GM12873 (cell line): ENCODE measurements around the gene CPLX4.

Experiments used
- CTCF ChIP-seq: IDR thresholded peaks from 2 replicates; pipeline ENCODE4 v1.5.1; 2012; ENCODE audit warnings: low read depth, mild to moderate bottlenecking, moderate library complexity, low read length, control low read depth; ENCODE audit not compliant: insufficient read depth; ENCODE audit errors: missing control alignments

Gene CPLX4, protein sequence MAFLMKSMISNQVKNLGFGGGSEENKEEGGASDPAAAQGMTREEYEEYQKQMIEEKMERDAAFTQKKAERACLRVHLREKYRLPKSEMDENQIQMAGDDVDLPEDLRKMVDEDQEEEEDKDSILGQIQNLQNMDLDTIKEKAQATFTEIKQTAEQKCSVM

GRCh38 chr18:59318460-59319050 is at the start of gene CPLX4:
Gene CPLX4 (minus strand): TSS chr18:59318649. CDS start chr18:59318462, 187 bp downstream.
- no peak for TF ChIP-seq CTCF

- no peak for TF ChIP-seq CTCF
Measured at GRCh38 chr18:59360381-59360780, 41.9 kb upstream of the CPLX4 start.

DNA sequence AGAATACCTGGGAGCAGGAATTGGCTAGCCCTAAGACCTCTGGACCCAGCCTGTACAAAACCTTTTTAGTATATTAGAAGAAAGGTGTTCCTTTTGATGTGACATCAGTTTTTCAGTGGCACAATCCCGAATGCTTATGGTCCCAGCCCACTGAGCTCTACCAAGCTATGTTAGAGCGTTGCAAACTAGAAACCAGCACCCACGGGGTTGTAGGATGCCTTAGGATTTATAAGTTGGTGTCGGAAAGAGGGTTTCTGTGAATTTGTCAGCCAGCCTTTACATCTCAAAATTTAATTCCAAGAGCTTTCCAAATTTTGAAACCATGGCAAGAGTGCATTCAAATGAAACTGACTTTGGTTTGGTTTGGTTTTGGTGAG is 41.1 kb upstream of the CPLX4 start:
- no peak for TF ChIP-seq CTCF

DNA sequence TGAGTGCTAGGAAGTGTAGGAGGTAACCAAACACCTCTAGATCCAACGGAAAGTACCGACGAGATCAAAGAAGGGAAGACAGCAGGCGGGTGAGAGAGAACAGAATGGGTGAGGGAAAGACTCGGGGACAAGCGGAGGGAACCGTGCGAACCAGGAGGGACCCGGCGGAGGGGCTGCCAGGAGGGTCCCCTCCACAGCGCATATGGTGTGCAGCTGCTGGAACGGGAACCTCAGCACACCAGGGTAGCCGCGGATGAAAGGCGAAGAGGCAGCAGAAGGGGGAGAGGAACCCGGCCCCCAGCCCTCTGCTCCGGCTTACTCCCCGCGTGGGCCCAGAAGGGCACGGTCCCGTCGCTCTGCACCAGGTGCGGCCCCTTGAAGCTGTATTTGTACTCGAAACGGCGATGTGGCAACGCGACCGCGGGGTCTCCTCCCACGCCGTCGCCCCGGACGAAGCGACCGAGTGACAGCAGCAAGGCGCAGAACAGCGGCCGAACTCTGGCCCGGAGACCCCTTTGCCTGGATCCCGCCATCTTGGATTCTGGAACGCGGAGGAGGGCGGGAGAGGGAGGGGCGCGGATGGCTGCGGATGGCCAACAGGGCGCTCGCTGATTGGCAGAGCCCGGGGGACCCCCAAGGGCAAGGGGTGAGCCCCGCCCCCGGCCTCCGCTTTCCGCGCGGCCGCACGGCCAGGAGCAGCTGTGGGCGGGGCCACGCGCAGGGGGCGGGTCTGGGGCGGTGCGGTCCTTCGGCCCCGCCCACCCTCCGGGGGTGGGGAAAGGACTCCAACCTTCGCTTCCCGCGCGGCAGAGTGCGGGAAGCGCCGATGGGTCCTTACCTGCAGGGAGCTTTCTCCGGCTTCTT is 40.5 kb upstream of the CPLX4 start, which contains the start of gene LMAN1:
TSS of gene LMAN1 (minus strand) at position 554 of the 864 bp plus-strand sequence. CDS start at position 533, 21 bp downstream.
- TF ChIP-seq CTCF: no peak

DNA sequence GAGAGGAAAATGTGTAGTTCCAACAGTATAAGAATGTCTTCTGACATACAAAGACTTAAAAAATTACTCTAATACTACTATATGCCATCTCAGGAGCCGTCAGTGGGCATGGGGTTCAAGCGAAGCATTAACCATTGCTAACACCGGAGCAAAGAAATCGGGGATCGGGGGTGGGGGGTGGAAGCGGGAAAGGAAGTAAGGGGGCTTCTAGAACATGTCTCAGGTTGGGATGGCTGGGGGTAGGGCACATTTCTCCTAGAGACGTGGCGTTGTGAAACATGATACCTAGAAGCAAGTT is 39.9 kb upstream of the CPLX4 start:
- no peak for TF ChIP-seq CTCF

DNA sequence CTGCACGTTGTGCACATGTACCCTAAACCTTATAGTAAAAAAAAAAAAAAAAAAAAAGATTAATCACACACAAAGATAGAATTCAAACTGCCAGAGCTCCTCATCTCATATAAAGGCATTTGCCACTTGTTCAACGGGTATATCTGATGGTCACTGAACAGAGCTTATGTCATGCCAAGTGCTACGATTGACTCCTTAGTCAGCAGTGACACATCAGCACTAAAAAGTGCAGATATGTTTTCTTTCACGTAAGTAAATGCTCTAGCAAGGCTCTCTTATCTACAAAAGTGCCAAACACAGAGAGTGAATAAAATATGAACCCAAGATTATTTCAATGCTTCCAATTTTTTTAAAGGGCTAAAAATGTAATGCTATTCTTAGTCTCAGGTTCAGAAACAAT is 39.5 kb upstream of the CPLX4 start:
- TF ChIP-seq CTCF: no peak

DNA sequence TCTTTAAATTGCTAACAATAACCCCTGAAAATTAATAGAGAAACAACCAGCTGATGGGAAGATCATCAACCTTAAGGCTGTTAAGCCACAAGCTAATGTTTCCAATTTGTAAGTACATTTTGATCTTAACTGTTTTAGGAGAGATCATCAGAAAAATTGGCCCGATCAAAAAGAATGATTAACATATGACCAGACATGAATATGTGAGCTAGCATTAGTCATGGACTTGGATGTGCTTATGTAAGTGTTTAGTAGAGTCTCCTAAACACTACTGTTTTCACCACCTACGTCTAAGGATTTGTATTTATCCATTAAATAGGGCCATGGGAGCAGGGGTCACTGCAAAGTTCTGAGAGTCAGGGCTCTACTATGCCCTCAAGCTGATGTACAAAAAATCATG is 36.3 kb upstream of the CPLX4 start:
- no peak for TF ChIP-seq CTCF
